ENCODE results near the gene SNORC. TPM values are rescaled to one million over a fixed set of nuclear protein-coding genes. Genes with fewer than 3 reads are reported as not detected.

SNORC gene
- total and polyA plus RNA-seq, 12 donors, result 0.70 to 1.7 (median 0.94) TPM

- TF ChIP-seq, protein P1, sequence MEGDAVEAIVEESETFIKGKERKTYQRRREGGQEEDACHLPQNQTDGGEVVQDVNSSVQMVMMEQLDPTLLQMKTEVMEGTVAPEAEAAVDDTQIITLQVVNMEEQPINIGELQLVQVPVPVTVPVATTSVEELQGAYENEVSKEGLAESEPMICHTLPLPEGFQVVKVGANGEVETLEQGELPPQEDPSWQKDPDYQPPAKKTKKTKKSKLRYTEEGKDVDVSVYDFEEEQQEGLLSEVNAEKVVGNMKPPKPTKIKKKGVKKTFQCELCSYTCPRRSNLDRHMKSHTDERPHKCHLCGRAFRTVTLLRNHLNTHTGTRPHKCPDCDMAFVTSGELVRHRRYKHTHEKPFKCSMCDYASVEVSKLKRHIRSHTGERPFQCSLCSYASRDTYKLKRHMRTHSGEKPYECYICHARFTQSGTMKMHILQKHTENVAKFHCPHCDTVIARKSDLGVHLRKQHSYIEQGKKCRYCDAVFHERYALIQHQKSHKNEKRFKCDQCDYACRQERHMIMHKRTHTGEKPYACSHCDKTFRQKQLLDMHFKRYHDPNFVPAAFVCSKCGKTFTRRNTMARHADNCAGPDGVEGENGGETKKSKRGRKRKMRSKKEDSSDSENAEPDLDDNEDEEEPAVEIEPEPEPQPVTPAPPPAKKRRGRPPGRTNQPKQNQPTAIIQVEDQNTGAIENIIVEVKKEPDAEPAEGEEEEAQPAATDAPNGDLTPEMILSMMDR (IDR thresholded peaks at IDR 0.05), result no peak
- H3K4me1 ChIP-seq, result peaks cover 0 to 58% (median 35%) of the 10 kb centered on the region in 9 donors
- ATAC-seq (peak in 5 of 8 donors; percentile 38 to 86 (median 76)), DNase-seq (peak in 1 of 2 donors; percentile 16)
- H3K27ac ChIP-seq, result peak overlapping the region in 5 of 10 donors; percentile 1 to 28 (median 14)
- intact Hi-C loops (cut with DNase I), result no loop called here
- peaks cover 0 to 89% (median 28%) of the 10 kb centered on the region in 9 donors for H3K36me3 ChIP-seq
- H3K4me3 ChIP-seq, result no peak overlapping the region
- 48 to 56% methylated on average over 14 of the region's 14 CpGs for WGBS, 2 donors
- no peaks in the 10 kb centered on the region for H3K27me3 ChIP-seq
- H3K9me3 ChIP-seq, result no peaks in the 10 kb centered on the region
These were observed 34.3 kb upstream of the SNORC start for GRCh38 chr2:232835687-232836208.

- Histone ChIP-seq H3K27me3 (no peaks in the 10 kb centered on the region), H3K4me1 (peaks cover 0 to 58% (median 35%) of the 10 kb centered on the region in 9 donors), H3K36me3 (peaks cover 0 to 89% (median 29%) of the 10 kb centered on the region in 9 donors), H3K9me3 (no peaks in the 10 kb centered on the region), H3K4me3 (no peak overlapping the region), H3K27ac (no peak overlapping the region)
- TF ChIP-seq, protein P1 (IDR thresholded peaks at IDR 0.05), result no peak
- no peak for DNase-seq
- no peak for ATAC-seq
- intact Hi-C loops (cut with DNase I), result no loop called here
- 88 to 94% methylated on average over 4 of the region's 4 CpGs for WGBS, 2 donors
These were observed 33.1 kb upstream of the SNORC start for GRCh38 chr2:232836934-232837333.

GRCh38 chr2:232838406-232838874, 31.6 kb upstream of the SNORC start:
- TF ChIP-seq, protein P1 (IDR thresholded peaks at IDR 0.05), result no peak
- intact Hi-C loops (cut with DNase I), result no loop called here
- ATAC-seq (peak in 2 of 8 donors; percentile 9 to 43), DNase-seq (no peak)
- no peaks in the 10 kb centered on the region for H3K27me3 ChIP-seq
- H3K9me3 ChIP-seq, result no peaks in the 10 kb centered on the region
- H3K4me3 ChIP-seq, result no peak overlapping the region
- peak overlapping the region in 1 of 10 donors; percentile 67 for H3K27ac ChIP-seq
- H3K4me1 ChIP-seq, result peaks cover 0 to 57% (median 35%) of the 10 kb centered on the region in 9 donors
- WGBS, 2 donors, result 59 to 70% methylated on average over 2 of the region's 2 CpGs
- peaks cover 0 to 84% (median 19%) of the 10 kb centered on the region in 9 donors for H3K36me3 ChIP-seq

DNA sequence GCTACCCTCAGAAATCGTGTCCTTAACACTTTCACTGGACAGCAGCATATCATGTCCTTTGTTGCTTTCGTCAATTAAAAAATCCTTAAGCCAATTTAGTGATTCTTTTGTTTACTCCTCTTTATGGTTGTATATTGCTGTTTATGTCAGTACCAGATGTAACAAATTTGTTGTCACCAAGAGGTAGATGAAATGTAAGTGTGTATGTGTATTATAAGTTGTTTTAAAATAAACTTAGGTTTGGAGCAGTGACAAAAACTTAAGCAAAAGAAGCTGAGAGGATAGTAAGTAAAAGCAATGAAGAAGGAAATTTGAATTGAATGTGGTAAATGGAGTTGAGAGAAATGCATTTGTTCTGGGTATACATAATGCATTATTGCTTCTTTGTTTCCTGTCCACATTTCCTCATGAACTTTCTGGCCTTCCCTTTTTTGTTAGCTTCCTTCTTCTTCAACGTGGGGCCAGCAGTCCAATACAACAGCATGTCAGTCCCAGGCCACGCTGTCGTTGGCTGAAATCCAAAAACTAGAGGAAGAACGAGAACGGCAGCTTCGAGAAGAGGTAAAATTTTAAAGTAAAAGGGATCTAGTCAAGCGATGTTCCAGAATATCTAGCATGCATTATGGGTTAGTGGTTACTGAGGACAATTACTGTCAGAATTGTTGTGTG, 30.5 kb upstream of the SNORC start:
- Histone ChIP-seq H3K27me3 (no peaks in the 10 kb centered on the region), H3K4me3 (no peak overlapping the region), H3K4me1 (peaks cover 0 to 52% (median 30%) of the 10 kb centered on the region in 9 donors), H3K9me3 (no peaks in the 10 kb centered on the region), H3K27ac (peak overlapping the region in 2 of 10 donors; percentile 2 to 67), H3K36me3 (peaks cover 0 to 84% (median 14%) of the 10 kb centered on the region in 9 donors)
- intact Hi-C loops (cut with DNase I), result no loop called here
- ATAC-seq (peak in 6 of 8 donors; percentile 31 to 61 (median 38)), DNase-seq (peak; percentile 13 to 58)
- WGBS, 2 donors, result 26 to 28% methylated on average over 9 of the region's 9 CpGs
- TF ChIP-seq, protein P1 (IDR thresholded peaks at IDR 0.05), result no peak

Data from heart right ventricle (tissue), 16 donors.